ENCODE data around the gene MGMT. TPM values are rescaled to one million over a fixed set of nuclear protein-coding genes. Genes with fewer than 3 reads are reported as not detected.
A peak's percentile ranks its signal among the peaks of the same experiment; 100 is the strongest.

MGMT gene
- total RNA-seq, 2 donors from 2014 or later = 26.9 to 27.7 TPM

GRCh38 chr10:129768437-129769355 lies 301.7 kb downstream of the MGMT start:
- DNase-seq (ENCODE audit: low spot score in 2 of 2) (no peak), ATAC-seq (no peak)
- Mint-ChIP-seq H3K36me3 (peaks cover 26 to 33% of the 10 kb centered on the region in 2 donors), H3K9me3 (peaks cover 0 to 4% of the 10 kb centered on the region in 2 donors), H3K27ac (peak overlapping the region in 1 of 2 donors; percentile 61)

GRCh38 chr10:129769381-129770116 lies 302.5 kb downstream of the MGMT start:
- Mint-ChIP-seq H3K9me3 (peaks cover 0 to 4% of the 10 kb centered on the region in 2 donors), H3K36me3 (peaks cover 26 to 33% of the 10 kb centered on the region in 2 donors), H3K27ac (no peak overlapping the region)
- DNase-seq (ENCODE audit: low spot score in 2 of 2) (no peak), ATAC-seq (no peak)

- Mint-ChIP-seq H3K9me3 (peaks cover 0 to 4% of the 10 kb centered on the region in 2 donors), H3K27ac (no peak overlapping the region), H3K36me3 (peaks cover 26 to 33% of the 10 kb centered on the region in 2 donors)
- no peak for DNase-seq (ENCODE audit: low spot score in 2 of 2)
- ATAC-seq = no peak
Observed at GRCh38 chr10:129770286-129770685, 303.2 kb downstream of the MGMT start.

GRCh38 chr10:129771024-129771423 lies 304.0 kb downstream of the MGMT start:
- no peak for ATAC-seq
- Mint-ChIP-seq H3K27ac (no peak overlapping the region), H3K9me3 (peaks cover 0 to 4% of the 10 kb centered on the region in 2 donors), H3K36me3 (peaks cover 24 to 31% of the 10 kb centered on the region in 2 donors)
- DNase-seq (ENCODE audit: low spot score in 2 of 2) = no peak

- Mint-ChIP-seq H3K9me3 (peaks cover 0 to 4% of the 10 kb centered on the region in 2 donors), H3K27ac (peak overlapping the region in 1 of 2 donors; percentile 4), H3K36me3 (peaks cover 24 to 33% of the 10 kb centered on the region in 2 donors)
- DNase-seq (ENCODE audit: low spot score in 2 of 2) (no peak), ATAC-seq (no peak)
Observed at GRCh38 chr10:129771576-129771975, 304.5 kb downstream of the MGMT start.

- peak overlapping the region in 1 of 2 donors; percentile 4 for H3K27ac Mint-ChIP-seq
- ATAC-seq = no peak
- H3K36me3 Mint-ChIP-seq = peaks cover 28 to 37% of the 10 kb centered on the region in 2 donors
- no peak for DNase-seq (ENCODE audit: low spot score in 2 of 2)
- H3K9me3 Mint-ChIP-seq = peaks cover 2 to 4% of the 10 kb centered on the region in 2 donors
Observed at GRCh38 chr10:129771991-129772431, 305.0 kb downstream of the MGMT start.

GRCh38 chr10:129772468-129773358 lies 305.7 kb downstream of the MGMT start:
- ATAC-seq (no peak), DNase-seq (ENCODE audit: low spot score in 2 of 2) (no peak)
- Mint-ChIP-seq H3K27ac (no peak overlapping the region), H3K36me3 (peaks cover 35 to 44% of the 10 kb centered on the region in 2 donors), H3K9me3 (peaks cover 9% of the 10 kb centered on the region in 2 donors)

GRCh38 chr10:129773359-129773990 lies 306.4 kb downstream of the MGMT start:
- ATAC-seq = no peak
- Mint-ChIP-seq H3K36me3 (peaks cover 33 to 42% of the 10 kb centered on the region in 2 donors), H3K9me3 (peaks cover 10 to 11% of the 10 kb centered on the region in 2 donors), H3K27ac (no peak overlapping the region)
- no peak for DNase-seq (ENCODE audit: low spot score in 2 of 2)

GRCh38 chr10:129774082-129774735 lies 307.2 kb downstream of the MGMT start:
- Mint-ChIP-seq H3K36me3 (peaks cover 32 to 34% of the 10 kb centered on the region in 2 donors), H3K27ac (no peak overlapping the region), H3K9me3 (peaks cover 10 to 11% of the 10 kb centered on the region in 2 donors)
- DNase-seq (ENCODE audit: low spot score in 2 of 2) (no peak), ATAC-seq (no peak)

- ATAC-seq = no peak
- DNase-seq (ENCODE audit: low spot score in 2 of 2) = no peak
- H3K9me3 Mint-ChIP-seq = peaks cover 10 to 11% of the 10 kb centered on the region in 2 donors
- no peak overlapping the region for H3K27ac Mint-ChIP-seq
- H3K36me3 Mint-ChIP-seq = peaks cover 28 to 32% of the 10 kb centered on the region in 2 donors
Observed at GRCh38 chr10:129774736-129775401, 307.8 kb downstream of the MGMT start.

GRCh38 chr10:129775681-129776080 lies 308.6 kb downstream of the MGMT start:
- no peak for DNase-seq (ENCODE audit: low spot score in 2 of 2)
- H3K36me3 Mint-ChIP-seq = peaks cover 23 to 29% of the 10 kb centered on the region in 2 donors
- no peak overlapping the region for H3K27ac Mint-ChIP-seq
- peaks cover 10 to 11% of the 10 kb centered on the region in 2 donors for H3K9me3 Mint-ChIP-seq
- no peak for ATAC-seq

- ATAC-seq (no peak), DNase-seq (ENCODE audit: low spot score in 2 of 2) (no peak)
- no peak overlapping the region for H3K27ac Mint-ChIP-seq
- peaks cover 20 to 27% of the 10 kb centered on the region in 2 donors for H3K36me3 Mint-ChIP-seq
- peaks cover 7 to 10% of the 10 kb centered on the region in 2 donors for H3K9me3 Mint-ChIP-seq
Observed at GRCh38 chr10:129777687-129778086, 310.6 kb downstream of the MGMT start.

- H3K27ac Mint-ChIP-seq = no peak overlapping the region
- peaks cover 20 to 27% of the 10 kb centered on the region in 2 donors for H3K36me3 Mint-ChIP-seq
- DNase-seq (ENCODE audit: low spot score in 2 of 2) (no peak), ATAC-seq (no peak)
- H3K9me3 Mint-ChIP-seq = peaks cover 7 to 10% of the 10 kb centered on the region in 2 donors
Observed at GRCh38 chr10:129778571-129778970, 311.5 kb downstream of the MGMT start.

GRCh38 chr10:129779126-129780111 lies 312.4 kb downstream of the MGMT start:
- no peak overlapping the region for H3K27ac Mint-ChIP-seq
- ATAC-seq (no peak), DNase-seq (ENCODE audit: low spot score in 2 of 2) (no peak)
- H3K9me3 Mint-ChIP-seq = peaks cover 9 to 12% of the 10 kb centered on the region in 2 donors
- peaks cover 23 to 31% of the 10 kb centered on the region in 2 donors for H3K36me3 Mint-ChIP-seq

Measured in activated naive CD4-positive, alpha-beta T cell treated with anti-CD3 and anti-CD28 coated beads, Interleukin-2, amount 50 U/mL, for 72 hours (primary cell).